GM12878 (cell line): ENCODE measurements around the gene GGNBP2. TPM values are rescaled to one million over a fixed set of nuclear protein-coding genes. Genes with fewer than 3 reads are reported as not detected.
A peak's percentile ranks its signal among the peaks of the same experiment; 100 is the strongest.

Source experiments
- BRCA1 ChIP-seq: IDR thresholded peaks from 2 replicates; pipeline ENCODE4 v1.6.1; 2011; ENCODE audit warnings: low read depth, low read length, improper control_type of control experiment
- CBFB ChIP-seq: IDR thresholded peaks from 2 replicates; pipeline ENCODE4 v1.6.1; 2016; ENCODE audit warnings: antibody characterized with exemption, low read depth
- CEBPB ChIP-seq, 2 experiments: fragments of 150-350 bp in 1 of 2; IDR thresholded peaks; 2 replicates each; pipeline ENCODE4 v1.6.1; 2012 to 2014; ENCODE audit warnings: low read depth in 2 of 2, low read length in 2 of 2, borderline replicate concordance in 1 of 2, inconsistent platforms in 1 of 2
- CREB1 ChIP-seq: IDR thresholded peaks from 2 replicates; pipeline ENCODE4 v1.6.1; 2012; ENCODE audit warnings: low read depth, mild to moderate bottlenecking, inconsistent platforms
- DPF2 ChIP-seq: fragments of 450-650 bp; IDR thresholded peaks from 2 replicates; pipeline ENCODE4 v1.6.1; 2017; ENCODE audit warnings: mild to moderate bottlenecking
- EED ChIP-seq: sonication (generic); IDR thresholded peaks from 2 replicates; pipeline ENCODE4 v1.6.1; 2016; ENCODE audit warnings: antibody characterized with exemption, low read depth
- GABPA ChIP-seq: IDR thresholded peaks from 2 replicates; pipeline ENCODE4 v1.6.1; 2014; ENCODE audit warnings: antibody characterized with exemption, low read depth, mild to moderate bottlenecking, inconsistent platforms
- HDAC2 ChIP-seq: fragments of 200-600 bp; sonication (generic); IDR thresholded peaks from 2 replicates; pipeline ENCODE4 v1.6.1; 2017
- JUND ChIP-seq: IDR thresholded peaks from 2 replicates; pipeline ENCODE4 v1.6.1; 2012; ENCODE audit warnings: low read depth, mild to moderate bottlenecking, low read length, improper control_type of control experiment, moderate library complexity
- MEF2A ChIP-seq: IDR thresholded peaks from 2 replicates; pipeline ENCODE4 v1.6.1; 2011; ENCODE audit warnings: low read depth, mild to moderate bottlenecking, low read length, moderate library complexity; ENCODE audit not compliant: insufficient read depth
- NFXL1 ChIP-seq: fragments of 450-650 bp; IDR thresholded peaks from 2 replicates; pipeline ENCODE4 v1.6.1; 2017; ENCODE audit warnings: antibody characterized with exemption, mild to moderate bottlenecking, borderline replicate concordance
- NFYB ChIP-seq: IDR thresholded peaks from 2 replicates; pipeline ENCODE4 v1.6.1; 2011; ENCODE audit warnings: low read depth, mild to moderate bottlenecking, low read length, improper control_type of control experiment, moderate library complexity; ENCODE audit not compliant: insufficient read depth
- POLR2AphosphoS2 ChIP-seq: IDR thresholded peaks from 2 replicates; pipeline ENCODE4 v1.6.1; 2011; ENCODE audit warnings: low read depth, mild to moderate bottlenecking, low read length, improper control_type of control experiment, moderate library complexity
- RBBP5 ChIP-seq: fragments of 200-600 bp; sonication (generic); conservative IDR thresholded peaks from 2 replicates; pipeline ENCODE4 v1.6.1; 2016
- SREBF1 ChIP-seq: IDR thresholded peaks from 2 replicates; pipeline ENCODE4 v1.6.1; 2012; ENCODE audit warnings: mild to moderate bottlenecking, low read length
- polyA plus RNA-seq, 11 experiments: library from polyadenylated mRNA; depleted of rRNA in 4 of 11; unstranded in 6 of 11; stranded (reverse) in 5 of 11; fragments of >200 nt; fragmentation: Nextera tagmentation in 4 of 11; fragmentation: Illumina TruSeq in 1 of 11; extraction: Ambion mirVana in 4 of 11; extraction: Trizol in 1 of 11; gene quantifications; 1 replicate in 1 of 11; 2 replicates in 10 of 11; pipeline versions ENCODE4 v1.2.1 to v1.2.3, GENCODE V29; 2011 to 2016; ENCODE audit warnings: inconsistent platforms in 2 of 11, missing spikeins in 2 of 11, low read depth in 1 of 11
- total RNA-seq, 4 experiments: library from RNA; depleted of rRNA in 3 of 4; stranded (reverse); fragments of >200 nt in 3 of 4; fragmentation: Illumina TruSeq in 1 of 4; extraction: Trizol in 1 of 4; gene quantifications; 2 replicates each; pipeline versions ENCODE4 v1.2.1 to v1.2.3, GENCODE V29; 2013 to 2021
- TF ChIP-seq, protein P1 (sequence below): fragments of 450-650 bp; IDR thresholded peaks from 2 replicates; pipeline ENCODE4 v1.6.1; 2016; ENCODE audit warnings: mild to moderate bottlenecking
- TF ChIP-seq, protein P2 (sequence below): IDR thresholded peaks from 2 replicates; pipeline ENCODE4 v1.6.1; 2011; ENCODE audit warnings: low read depth, mild to moderate bottlenecking, low read length, moderate library complexity, borderline replicate concordance; ENCODE audit errors: extremely low read depth
- TF ChIP-seq, protein P3 (sequence below): fragments of 450-650 bp; IDR thresholded peaks from 2 replicates; pipeline ENCODE4 v1.6.1; 2017; ENCODE audit warnings: borderline replicate concordance
- TF ChIP-seq, protein P4 (sequence below): IDR thresholded peaks from 2 replicates; pipeline ENCODE4 v1.6.1; 2011; ENCODE audit warnings: mild to moderate bottlenecking, low read depth, low read length, moderate library complexity; ENCODE audit not compliant: insufficient replicate concordance
- TF ChIP-seq, protein P5 (sequence below): fragments of 450-650 bp; IDR thresholded peaks from 2 replicates; pipeline ENCODE4 v1.6.1; 2016; ENCODE audit warnings: mild to moderate bottlenecking, moderate library complexity, borderline replicate concordance

Gene GGNBP2
- total and polyA plus RNA-seq, 10 of the 15 experiments (the other 5 are each of a cell fraction or from before 2014, with no cell fraction given), result 36.3 to 82.0 (median 50.0) TPM

DNA sequence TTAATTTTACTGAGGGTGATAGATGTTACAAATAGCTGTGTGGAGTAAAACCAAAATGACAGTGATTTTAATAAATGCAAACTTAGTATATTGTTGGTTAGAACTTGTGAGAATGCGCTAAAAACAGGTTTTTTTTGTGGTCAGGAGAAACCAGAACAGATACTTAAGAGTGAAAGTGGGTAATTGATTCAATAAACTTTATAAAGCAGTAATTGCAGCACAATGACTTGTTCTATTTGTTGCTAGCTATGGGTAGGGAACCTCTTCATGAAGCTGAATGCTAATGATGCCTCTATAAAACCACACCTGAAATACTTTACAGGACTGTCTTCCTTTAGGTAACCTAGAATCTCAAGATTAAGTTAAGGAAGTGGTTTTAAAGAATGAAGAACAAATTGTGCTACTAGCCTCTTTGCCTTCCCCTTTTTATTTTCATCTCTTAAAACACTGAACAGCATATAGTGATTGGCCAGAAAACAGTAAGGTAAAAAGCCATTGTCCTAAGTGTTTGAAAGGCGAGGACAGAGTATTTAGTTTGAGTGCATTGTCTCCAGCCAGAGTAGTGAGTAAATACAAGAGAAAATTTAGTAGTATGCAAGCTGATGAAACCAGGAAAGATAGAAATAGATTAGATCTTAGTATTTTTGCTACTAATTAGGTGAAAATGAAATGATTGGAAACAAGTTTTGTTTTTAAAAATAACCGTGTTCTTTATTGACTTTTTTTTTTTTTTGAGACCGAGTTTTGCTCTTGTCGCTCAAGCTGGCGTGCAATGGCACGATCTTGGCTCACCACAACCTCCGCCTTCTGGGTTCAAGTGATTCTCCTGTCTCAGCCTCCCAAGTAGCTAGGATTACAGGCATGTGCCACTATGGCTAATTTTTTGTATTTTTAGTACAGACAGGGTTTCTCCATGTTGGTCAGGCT, 6.0 kb downstream of the GGNBP2 start (continued):
- TF ChIP-seq NFXL1, result no peak
- peak; percentile 81 for TF ChIP-seq MEF2A
- TF ChIP-seq HDAC2, result no peak
- 0 out of 2 replicates have a peak, but pooled peaks have one; percentile 4 for TF ChIP-seq CREB1
- TF ChIP-seq, protein P1, sequence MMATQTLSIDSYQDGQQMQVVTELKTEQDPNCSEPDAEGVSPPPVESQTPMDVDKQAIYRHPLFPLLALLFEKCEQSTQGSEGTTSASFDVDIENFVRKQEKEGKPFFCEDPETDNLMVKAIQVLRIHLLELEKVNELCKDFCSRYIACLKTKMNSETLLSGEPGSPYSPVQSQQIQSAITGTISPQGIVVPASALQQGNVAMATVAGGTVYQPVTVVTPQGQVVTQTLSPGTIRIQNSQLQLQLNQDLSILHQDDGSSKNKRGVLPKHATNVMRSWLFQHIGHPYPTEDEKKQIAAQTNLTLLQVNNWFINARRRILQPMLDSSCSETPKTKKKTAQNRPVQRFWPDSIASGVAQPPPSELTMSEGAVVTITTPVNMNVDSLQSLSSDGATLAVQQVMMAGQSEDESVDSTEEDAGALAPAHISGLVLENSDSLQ, result peak; percentile 72
- TF ChIP-seq SREBF1, result 0 out of 2 replicates have a peak, but pooled peaks have one; percentile 10
- TF ChIP-seq EED, result no peak
- TF ChIP-seq BRCA1, result no peak
- no peak for TF ChIP-seq JUND
- TF ChIP-seq, protein P2, sequence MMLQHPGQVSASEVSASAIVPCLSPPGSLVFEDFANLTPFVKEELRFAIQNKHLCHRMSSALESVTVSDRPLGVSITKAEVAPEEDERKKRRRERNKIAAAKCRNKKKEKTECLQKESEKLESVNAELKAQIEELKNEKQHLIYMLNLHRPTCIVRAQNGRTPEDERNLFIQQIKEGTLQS, result no peak
- TF ChIP-seq CEBPB (IDR thresholded peaks at IDR 0.05; ENCODE audit: borderline replicate concordance in 1 of 2, low read depth in 2 of 2, low read length in 2 of 2), result no peak
- no peak for TF ChIP-seq NFYB
- TF ChIP-seq RBBP5, result no peak
- TF ChIP-seq GABPA, result no peak
- peak; percentile 34; the same call in 1 of the 2 replicates for TF ChIP-seq CBFB
- peak; percentile 71; the same call in 1 of the 2 replicates for TF ChIP-seq DPF2
- TF ChIP-seq, protein P3, sequence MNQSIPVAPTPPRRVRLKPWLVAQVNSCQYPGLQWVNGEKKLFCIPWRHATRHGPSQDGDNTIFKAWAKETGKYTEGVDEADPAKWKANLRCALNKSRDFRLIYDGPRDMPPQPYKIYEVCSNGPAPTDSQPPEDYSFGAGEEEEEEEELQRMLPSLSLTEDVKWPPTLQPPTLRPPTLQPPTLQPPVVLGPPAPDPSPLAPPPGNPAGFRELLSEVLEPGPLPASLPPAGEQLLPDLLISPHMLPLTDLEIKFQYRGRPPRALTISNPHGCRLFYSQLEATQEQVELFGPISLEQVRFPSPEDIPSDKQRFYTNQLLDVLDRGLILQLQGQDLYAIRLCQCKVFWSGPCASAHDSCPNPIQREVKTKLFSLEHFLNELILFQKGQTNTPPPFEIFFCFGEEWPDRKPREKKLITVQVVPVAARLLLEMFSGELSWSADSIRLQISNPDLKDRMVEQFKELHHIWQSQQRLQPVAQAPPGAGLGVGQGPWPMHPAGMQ, result no peak
- TF ChIP-seq, protein P4, sequence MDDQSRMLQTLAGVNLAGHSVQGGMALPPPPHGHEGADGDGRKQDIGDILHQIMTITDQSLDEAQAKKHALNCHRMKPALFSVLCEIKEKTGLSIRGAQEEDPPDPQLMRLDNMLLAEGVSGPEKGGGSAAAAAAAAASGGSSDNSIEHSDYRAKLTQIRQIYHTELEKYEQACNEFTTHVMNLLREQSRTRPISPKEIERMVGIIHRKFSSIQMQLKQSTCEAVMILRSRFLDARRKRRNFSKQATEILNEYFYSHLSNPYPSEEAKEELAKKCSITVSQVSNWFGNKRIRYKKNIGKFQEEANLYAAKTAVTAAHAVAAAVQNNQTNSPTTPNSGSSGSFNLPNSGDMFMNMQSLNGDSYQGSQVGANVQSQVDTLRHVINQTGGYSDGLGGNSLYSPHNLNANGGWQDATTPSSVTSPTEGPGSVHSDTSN, result no peak
- TF ChIP-seq, protein P5, sequence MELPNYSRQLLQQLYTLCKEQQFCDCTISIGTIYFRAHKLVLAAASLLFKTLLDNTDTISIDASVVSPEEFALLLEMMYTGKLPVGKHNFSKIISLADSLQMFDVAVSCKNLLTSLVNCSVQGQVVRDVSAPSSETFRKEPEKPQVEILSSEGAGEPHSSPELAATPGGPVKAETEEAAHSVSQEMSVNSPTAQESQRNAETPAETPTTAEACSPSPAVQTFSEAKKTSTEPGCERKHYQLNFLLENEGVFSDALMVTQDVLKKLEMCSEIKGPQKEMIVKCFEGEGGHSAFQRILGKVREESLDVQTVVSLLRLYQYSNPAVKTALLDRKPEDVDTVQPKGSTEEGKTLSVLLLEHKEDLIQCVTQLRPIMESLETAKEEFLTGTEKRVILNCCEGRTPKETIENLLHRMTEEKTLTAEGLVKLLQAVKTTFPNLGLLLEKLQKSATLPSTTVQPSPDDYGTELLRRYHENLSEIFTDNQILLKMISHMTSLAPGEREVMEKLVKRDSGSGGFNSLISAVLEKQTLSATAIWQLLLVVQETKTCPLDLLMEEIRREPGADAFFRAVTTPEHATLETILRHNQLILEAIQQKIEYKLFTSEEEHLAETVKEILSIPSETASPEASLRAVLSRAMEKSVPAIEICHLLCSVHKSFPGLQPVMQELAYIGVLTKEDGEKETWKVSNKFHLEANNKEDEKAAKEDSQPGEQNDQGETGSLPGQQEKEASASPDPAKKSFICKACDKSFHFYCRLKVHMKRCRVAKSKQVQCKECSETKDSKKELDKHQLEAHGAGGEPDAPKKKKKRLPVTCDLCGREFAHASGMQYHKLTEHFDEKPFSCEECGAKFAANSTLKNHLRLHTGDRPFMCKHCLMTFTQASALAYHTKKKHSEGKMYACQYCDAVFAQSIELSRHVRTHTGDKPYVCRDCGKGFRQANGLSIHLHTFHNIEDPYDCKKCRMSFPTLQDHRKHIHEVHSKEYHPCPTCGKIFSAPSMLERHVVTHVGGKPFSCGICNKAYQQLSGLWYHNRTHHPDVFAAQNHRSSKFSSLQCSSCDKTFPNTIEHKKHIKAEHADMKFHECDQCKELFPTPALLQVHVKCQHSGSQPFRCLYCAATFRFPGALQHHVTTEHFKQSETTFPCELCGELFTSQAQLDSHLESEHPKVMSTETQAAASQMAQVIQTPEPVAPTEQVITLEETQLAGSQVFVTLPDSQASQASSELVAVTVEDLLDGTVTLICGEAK, result peak; percentile 98
- no peak for TF ChIP-seq POLR2AphosphoS2
